Astrocyte of the cerebellum (primary cell): ENCODE data around the gene USP24.

Experiments used
- DNase-seq: peaks from one replicate; pipeline ENCODE4 v3.0.0-alpha.2; 2011; ENCODE audit warnings: low read depth
- H3K4me3 ChIP-seq: 2 replicates; pipeline ENCODE4 v1.5.1; 2011; ENCODE audit warnings: mild to moderate bottlenecking, low read depth, low read length, moderate library complexity
- CTCF ChIP-seq: IDR thresholded peaks from 2 replicates; pipeline ENCODE4 v1.5.1; 2012; ENCODE audit warnings: low read length, low read depth, moderate library complexity, mild to moderate bottlenecking; ENCODE audit errors: missing control alignments
- in situ Hi-C: cut with HindIII; loops from 2 replicates; pipeline ENCODE4 v1.10.0; 2017; ENCODE audit warnings: low sequenced_read_pairs

USP24 gene

GRCh38 chr1:55047611-55048010 lies 167.6 kb downstream of the USP24 start:
- in situ Hi-C loops, result no loop called here
- TF ChIP-seq CTCF, result no peak
- no peak for DNase-seq
- no peak overlapping the region for H3K4me3 ChIP-seq

GRCh38 chr1:55046871-55047270 lies 168.3 kb downstream of the USP24 start:
- no peak overlapping the region for H3K4me3 ChIP-seq
- in situ Hi-C loops, result no loop called here
- TF ChIP-seq CTCF, result no peak
- no peak for DNase-seq

GRCh38 chr1:55045430-55045829 lies 169.7 kb downstream of the USP24 start:
- H3K4me3 ChIP-seq, result no peak overlapping the region
- no peak for TF ChIP-seq CTCF
- in situ Hi-C loops, result no loop called here
- DNase-seq, result no peak

- TF ChIP-seq CTCF, result no peak
- in situ Hi-C loops, result no loop called here
- no peak for DNase-seq
- no peak overlapping the region for H3K4me3 ChIP-seq
Measured at GRCh38 chr1:55044617-55045397, 170.4 kb downstream of the USP24 start.

- H3K4me3 ChIP-seq, result no peak overlapping the region
- no peak for TF ChIP-seq CTCF
- no peak for DNase-seq
- in situ Hi-C loops, result no loop called here
Measured at GRCh38 chr1:55043726-55044125, 171.4 kb downstream of the USP24 start.

- no peak for TF ChIP-seq CTCF
- in situ Hi-C loops, result no loop called here
- DNase-seq, result no peak
- no peak overlapping the region for H3K4me3 ChIP-seq
Measured at GRCh38 chr1:55043011-55043410, 172.2 kb downstream of the USP24 start.

- TF ChIP-seq CTCF, result no peak
- DNase-seq, result no peak
- in situ Hi-C loops, result no loop called here
- H3K4me3 ChIP-seq, result no peak overlapping the region
Measured at GRCh38 chr1:55041613-55042012, 173.6 kb downstream of the USP24 start.
